Kasumi-1 (cell line): Measurements from ENCODE around the gene DAGLA.

Experiments used
- DNase-seq, 2 experiments: peaks; one replicate each; lab custom pipeline; 2025; lab: John Stamatoyannopoulos, UW

Gene DAGLA

DNA sequence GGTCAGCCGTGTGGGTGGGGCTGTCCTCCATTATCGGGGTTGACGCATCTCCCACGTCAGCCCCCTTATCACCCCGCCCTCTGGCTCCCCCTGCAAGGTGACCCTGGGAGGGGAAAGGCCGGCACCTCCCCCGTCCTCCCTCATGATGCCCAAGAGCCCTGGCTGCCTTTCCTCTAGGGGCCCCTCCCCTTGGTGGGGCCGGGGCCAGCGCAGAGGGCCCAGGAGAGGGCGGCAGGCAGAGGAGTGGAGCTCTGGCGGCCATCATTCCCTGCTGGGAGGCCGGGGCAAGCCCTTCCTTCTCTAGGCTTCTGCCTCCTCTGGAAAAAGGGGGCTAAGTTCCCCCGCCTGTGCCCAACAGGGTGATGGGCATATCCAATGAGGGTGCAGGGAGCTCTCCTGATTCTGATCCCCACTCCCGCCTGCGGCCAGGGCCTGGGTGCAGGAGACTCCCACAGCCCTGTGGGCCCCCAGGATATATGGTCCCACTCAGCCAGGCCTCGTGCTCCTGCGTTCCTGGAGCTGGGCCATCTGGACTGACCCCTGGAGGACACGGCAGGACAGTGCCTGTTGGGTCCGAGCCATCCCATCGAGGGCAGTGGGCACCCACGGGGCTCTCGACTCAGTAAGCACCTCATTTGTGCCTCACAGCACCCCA is 84.5 kb downstream of the DAGLA start:
- DNase-seq = no peak

DNA sequence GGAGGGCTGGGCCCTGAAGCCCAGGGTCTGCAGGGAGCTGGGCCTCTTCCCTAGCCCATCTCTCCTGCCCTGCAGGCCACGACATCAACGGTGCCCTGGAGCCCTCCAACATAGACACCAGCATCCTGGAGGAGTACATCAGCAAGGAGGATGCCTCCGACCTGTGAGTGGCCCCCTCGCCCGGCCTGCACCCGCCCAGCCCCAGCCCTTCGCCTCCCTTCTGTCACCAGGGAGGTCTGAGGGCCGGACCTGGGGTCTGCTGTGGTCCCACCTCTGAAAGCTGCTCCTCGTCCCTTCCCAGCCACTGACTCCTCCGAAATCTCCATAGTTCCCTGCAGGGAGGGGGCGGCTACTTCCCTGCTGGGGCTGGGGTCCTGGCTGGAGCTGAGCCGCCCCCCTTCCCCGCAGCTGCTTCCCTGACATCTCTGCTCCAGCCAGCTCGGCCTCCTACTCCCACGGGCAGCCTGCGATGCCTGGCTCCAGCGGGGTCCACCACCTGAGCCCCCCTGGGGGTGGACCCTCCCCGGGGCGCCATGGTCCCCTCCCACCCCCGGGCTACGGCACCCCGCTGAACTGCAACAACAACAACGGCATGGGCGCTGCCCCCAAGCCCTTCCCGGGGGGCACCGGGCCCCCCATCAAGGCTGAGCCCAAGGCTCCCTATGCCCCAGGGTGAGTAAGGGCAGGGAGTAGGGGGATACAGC is 85.5 kb downstream of the DAGLA start:
- DNase-seq = no peak

DNA sequence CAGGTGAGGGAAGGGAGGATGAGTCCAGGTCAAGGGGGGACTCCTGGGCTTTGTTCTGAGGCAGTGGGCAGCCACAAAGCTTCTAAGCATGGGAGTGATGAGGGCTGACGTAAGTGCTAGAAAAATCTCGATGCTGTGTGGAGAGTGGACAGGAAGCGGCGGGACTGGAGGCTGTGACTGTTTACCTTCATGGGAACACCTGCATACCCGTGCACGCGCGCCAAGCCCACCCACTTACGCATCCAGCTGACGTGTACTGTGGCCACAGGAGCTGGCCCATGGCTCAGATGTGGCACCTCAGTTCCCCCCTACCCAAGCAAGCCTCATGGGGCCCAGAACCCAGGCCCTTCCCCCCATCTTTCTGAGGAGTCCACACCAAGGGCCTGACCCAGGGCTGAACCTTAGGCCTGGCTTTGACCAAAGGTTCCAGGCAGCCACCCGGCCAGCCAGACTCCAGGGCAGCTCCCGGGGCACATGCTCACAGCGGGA is 86.2 kb downstream of the DAGLA start:
- DNase-seq = no peak

DNA sequence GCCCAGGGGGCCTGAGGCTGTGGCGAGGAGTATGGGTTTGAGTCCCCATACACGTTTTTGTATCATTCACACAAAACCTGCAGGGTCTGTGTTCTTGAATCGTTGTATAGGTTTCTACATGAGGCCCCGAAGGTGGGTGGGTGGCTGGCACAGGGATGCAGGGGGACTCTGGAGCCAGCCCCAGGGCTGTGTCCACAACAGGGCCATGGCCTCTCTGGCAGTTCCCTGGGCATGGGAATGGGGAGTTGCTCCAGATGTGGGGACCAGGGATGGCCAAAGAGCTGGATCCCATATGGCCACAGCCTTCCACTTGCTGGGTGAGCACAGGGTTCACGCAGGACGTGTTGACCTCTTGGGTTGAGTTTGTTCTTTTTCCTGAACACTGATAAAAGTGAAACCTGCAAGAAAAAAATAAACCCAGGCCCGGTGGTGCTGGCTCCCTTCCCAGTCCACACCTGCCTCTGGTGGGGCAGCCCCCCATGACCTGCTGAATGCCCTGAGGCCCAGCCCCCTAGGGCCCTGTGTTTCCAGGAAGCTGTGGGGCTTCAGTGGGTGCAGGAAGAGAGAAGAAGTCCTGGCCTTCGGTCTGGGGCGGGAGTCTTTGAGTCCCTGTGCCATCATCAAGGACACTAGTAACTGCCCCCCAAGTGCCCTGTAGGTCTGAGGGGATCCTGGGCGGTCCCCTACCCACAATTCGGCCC is 88.3 kb downstream of the DAGLA start:
- DNase-seq = no peak

DNA sequence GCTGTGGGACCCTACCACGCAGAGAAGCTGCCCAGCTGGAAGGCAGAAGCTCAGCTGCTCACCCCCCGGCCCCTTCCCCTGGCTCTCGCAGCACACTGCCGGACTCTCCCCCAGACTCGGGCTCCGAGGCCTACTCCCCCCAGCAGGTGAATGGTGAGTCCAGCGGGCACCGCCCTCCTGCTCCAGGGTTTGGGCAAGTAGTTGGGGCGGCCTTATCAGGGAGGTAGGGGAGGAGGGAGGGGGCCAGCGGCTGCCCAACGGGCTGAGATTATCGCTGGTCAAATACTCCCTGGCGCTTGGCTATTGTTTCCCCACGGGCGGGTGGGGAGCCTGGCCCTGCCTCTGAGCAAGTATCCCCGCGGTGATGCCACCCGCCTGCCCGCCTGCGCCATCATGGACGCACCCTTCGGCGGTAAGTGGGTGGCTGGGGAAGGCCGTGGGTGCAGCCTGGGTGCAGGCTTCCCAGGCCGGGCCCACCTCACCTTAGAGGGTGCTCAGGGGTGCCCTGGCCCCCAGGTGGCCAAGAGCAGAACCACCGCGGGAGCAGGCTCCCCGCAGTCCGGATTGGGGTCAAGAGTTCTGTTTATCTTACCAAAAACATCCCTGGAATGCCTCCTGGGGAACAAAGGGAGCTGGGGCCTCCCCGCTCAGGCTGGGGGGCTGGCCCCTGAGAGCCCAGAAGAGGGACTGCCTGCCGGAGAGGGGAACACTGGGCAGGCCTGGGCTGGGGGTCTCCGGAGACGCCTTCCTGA is 89.2 kb downstream of the DAGLA start:
- DNase-seq = no peak

DNA sequence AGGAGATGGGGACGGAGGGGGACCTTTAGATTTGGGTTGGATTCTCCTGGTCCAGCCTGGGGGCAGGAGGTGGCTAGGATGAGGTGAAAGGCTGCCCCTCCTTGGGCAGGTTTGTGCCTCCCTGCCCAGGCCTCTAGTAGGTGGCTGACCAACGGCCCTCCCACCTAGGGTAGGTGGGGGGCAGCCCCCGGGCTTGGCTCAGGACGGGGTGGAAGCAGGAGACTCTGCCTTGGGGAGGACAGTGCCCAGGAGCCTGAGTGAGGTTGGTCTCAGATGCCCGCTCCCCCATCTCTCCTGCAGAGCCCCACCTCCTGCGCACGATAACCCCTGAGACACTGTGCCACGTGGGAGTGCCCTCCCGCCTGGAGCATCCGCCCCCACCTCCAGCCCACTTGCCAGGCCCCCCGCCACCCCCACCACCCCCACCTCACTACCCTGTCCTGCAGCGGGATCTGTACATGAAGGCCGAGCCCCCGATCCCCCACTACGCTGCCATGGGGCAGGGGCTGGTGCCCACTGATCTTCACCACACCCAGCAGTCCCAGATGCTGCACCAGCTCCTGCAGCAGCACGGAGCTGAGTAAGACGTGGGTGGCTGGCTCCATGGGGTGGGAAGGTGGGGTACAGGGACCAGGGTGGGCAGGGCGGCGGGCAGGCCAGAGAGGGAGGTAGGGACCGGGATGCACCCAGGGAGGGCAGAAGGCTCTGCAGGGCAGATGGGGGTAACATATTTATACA is 89.9 kb downstream of the DAGLA start:
- no peak for DNase-seq

DNA sequence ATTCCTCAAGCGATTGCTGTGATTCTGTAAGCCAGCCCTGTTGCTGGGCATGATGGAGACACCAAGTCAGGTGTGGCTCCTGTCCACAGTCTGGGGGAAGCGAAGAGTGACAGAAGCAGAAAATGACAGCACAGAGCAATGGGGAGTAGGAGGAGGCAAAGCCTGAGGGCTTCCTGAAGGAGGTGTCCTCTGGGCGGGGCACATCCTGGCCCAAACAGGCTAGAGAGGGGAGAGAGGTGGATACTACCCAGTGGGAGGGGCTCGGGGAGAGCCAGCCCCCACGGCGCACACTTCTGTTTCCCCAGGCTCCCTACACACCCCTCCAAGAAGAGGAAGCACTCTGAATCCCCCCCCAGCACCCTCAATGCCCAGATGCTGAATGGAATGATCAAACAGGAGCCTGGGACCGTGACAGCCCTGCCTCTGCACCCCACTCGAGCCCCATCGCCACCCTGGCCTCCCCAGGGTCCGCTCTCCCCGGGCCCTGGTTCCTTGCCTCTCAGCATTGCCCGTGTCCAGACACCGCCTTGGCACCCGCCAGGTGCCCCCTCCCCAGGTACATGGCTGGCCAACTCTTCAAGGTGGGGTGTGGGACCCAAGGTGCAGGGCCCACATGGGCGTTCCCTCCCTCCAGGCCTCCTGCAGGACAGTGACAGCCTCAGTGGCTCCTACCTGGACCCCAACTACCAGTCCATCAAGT is 91.2 kb downstream of the DAGLA start:
- DNase-seq = no peak

DNA sequence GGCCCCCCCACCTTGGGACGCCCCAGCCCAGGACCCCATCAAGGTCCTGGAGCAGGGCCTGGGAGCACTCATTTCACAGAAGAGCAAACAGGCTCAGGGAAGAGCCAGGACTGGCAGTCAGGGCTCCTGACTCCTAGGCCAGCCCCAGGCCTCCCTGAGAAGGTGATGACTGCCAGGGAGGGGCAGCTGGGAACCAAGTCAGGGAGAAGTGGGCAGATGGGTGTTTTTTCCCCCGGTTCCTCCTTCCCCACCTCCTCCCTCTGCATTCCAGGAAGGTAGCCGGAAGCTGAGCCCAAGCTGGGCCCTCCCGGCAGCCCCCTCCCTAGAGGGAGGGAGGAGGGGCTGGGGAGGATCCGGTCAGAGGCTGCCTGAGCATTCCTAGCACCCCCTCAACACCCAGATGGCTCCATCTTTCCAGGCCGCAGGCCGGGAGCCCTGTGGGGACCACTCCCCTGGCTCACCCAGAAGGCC is 91.8 kb downstream of the DAGLA start:
- DNase-seq = no peak

DNA sequence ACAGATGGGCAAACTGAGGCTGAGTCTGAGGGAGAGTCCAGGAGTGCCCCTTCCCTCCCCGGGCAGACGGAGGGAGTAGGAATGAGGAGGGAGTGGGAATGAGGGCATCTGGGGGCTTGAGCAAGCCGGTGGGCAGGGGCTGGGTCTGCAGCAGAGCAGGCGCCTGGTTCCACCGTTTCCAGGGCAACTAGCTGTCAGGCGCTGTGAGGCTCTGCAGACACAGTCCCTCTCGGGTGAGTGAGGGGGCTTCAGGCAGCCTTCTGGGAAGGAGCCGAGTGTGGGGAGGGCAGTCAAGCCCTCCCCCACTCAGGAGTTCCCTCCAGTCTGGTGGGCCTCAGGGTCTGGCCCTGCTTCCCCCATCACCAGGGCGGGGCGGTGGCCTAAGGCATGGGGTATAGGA is 93.2 kb downstream of the DAGLA start:
- no peak for DNase-seq

DNA sequence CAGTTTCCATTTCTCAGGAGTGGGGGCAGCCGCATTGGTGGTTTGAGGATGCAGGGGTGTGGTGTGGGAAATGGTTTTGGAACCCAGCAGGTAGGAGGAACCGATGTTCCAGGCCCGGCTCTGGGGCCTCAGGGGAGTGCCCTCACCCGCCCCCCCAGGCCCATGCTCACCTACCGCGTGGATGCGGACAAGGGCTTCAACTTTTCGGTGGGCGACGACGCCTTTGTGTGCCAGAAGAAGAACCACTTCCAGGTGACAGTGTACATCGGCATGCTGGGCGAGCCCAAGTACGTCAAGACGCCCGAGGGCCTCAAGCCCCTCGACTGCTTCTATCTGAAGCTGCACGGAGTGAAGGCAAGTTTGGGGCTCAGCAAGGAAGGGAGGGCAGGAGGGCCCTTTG is 93.6 kb downstream of the DAGLA start:
- DNase-seq = no peak

DNA sequence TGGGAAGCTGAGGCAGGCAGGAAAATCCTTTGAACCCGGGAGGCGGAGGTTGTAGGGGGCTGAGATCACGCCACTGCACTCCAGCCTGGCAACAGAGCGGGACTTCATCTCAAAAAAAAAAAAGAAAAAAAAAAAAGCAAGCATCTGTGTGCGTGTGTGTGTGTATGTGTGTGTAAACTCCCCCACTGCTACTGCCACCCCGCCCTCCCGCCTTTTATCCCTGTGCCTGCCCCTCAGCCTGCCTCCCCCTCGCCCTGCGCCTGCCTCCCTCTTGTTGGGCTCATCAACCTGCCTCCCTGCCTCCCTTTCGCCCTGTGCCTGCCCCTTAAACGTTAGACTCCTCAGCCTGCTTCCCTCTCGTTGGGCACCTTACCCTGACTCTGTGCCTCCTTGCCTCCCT is 94.2 kb downstream of the DAGLA start:
- no peak for DNase-seq

DNA sequence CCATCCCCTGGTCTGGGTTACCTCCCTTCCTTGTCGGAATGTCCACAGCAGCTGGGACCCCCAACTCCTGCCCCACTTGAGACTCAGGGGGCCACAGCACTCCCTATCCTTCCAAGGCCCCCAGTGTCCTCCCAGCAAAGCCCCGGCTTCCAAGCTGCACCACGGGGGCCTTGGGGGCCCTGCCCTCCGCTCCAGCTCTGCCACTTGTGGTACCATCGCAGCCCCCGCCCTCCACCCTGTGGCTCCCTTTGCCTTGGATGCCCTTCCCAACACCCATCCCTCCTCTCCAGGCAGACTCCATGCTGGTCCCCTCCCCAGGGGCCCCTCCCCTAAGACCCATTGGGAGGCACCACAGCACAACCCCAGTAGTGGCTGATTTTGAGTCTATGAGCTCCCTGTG is 94.9 kb downstream of the DAGLA start:
- DNase-seq = no peak

DNA sequence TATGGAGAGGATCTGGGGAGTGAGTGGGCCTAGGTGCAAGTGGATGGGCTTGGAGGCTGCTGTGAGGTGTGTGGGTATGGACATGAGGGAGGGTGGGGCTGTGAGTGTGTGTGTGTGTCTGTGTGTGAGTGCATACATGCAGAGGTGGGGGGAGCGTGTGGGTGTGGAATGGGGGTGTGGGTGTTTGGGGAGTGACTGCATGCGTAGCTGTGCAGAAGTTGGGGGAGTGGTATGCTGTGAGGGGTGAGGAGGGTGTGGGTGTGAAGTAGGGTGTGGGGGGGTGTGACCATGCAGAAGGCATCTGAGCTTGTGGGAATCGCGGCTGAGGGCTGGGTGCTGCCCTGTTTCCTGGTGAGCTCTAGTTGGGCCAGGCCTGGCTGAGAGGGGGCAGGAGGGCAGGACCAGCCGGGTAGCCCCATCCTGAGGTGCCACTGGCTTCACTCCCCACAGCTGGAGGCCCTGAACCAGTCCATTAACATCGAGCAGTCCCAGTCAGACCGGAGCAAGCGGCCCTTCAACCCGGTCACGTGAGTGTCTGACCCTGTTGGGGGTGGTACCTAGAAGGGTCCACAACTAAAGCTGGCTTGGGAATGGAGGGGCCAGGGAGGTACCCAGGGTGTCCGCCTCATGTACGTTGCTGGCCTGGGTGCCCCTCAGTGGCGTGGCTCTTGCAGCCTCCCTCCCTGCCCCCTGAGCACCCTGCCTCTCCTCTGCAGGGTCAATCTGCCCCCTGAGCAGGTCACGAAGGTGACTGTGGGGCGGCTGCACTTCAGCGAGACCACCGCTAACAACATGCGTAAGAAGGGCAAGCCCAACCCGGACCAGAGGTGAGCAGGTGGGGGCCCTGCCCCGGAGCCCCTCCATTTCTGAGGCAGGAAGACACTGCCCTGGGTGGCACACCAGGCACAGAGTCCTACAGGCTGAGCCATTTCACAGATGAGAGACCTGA is 95.7 kb downstream of the DAGLA start:
- no peak for DNase-seq

DNA sequence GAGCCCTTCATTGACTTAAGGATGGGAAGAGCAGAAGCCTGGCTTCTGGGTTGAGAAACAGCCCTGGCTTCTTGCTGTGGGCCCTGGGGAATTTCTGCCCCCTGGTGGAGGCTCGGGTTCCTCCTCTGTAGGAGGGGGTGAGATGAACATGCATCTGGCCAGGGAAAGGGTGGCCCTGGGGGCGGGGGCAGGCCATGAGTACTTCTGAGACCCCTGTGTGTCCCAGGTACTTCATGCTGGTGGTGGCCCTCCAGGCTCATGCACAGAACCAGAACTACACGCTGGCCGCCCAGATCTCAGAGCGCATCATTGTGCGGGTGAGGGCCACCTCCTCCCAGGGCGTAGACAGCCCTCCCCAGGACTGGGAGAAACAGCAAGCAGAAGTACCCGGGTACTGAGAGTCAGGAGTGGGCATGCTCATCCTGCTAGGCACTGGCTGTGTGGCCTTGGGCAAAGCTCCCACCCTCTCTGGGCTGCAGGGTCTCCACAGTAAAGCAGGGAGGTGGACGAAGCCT is 96.4 kb downstream of the DAGLA start:
- peak; percentile 51 to 58 for DNase-seq

DNA sequence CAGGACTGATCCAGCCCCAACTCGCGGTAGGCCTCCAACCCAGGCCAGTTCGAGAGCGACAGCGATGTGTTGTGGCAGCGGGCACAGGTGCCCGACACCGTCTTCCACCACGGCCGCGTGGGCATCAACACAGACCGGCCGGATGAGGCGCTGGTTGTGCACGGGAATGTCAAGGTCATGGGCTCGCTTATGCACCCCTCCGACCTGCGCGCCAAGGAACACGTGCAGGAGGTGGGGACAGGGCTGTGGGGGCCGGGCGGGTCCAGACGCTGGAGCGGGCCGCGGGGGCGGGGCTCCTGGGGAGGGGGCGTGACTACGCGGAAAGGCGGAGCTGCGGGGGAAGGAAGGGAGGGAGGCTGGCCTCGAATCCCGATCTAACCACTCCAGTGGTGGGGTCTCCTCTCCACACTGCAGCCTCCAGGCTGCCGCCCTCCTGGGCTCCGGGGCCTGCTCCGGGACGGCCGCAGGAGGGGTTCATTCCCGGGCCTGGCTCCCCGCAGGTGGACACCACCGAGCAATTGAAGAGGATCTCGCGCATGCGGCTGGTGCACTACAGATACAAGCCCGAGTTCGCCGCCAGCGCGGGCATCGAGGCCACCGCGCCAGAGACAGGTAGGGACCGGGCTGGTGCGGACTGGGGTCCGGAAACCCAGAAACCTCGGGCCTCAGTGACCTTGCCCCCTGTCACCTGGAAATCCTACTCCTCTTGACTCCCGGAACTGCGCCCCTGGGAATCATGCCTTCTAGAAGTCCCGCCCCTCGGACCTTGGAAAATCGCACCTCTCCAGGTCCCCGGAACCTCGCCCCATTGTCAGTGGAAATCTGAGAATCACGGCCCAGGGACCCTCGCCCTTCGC is 97.3 kb downstream of the DAGLA start:
- no peak for DNase-seq

DNA sequence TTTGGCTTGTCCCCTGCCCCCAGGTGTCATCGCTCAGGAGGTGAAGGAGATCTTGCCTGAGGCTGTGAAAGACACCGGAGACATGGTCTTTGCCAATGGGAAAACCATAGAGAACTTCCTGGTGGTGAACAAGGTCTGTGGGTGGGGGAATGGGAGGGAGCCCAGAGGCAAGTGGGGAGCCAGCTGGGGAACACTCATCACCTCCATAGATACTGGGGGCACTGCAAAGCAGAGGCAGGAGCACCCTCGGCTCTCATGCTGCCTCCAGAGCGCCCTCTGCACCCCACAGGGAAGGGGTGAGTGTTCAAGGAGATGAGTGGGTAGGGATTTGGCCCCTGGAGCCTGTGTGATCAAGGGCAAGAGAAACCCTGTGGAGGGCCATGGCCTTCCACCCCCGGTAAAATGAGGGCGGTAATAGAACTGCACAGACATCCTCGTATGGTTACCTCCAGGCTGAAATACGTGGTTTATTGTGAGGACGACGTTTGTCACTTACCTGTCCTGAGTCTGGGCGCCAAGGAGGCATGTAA is 98.2 kb downstream of the DAGLA start:
- DNase-seq = no peak

DNA sequence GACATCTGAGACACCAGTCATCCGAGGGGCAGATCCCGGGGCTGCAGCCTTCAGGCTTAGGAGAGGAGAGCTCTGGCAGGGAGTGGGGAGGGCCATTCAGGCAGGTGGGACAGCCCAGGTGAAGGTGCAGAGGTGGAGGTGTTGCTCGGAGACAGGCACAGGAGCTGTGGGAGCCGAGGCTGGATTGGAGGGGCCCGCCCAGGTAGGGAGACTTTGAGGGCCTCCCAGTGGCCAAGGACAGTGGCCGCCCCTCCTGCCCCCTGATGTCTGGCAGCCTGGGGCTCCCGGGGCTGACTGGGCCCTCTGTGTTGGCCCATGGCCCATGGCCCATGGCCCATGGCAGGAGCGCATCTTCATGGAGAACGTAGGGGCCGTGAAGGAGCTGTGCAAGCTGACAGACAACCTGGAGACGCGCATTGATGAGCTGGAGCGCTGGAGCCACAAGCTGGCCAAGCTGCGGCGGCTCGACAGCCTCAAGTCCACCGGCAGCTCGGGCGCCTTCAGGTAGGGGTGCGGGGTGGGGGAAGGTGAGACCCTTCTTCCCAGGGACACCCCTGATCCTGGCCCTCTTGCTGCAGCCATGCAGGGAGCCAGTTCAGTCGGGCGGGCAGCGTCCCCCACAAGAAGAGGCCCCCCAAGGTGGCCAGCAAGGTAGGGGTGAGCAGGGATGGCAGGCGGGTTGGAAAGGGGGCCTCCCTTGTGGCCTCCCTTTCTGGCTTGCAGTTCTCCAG is 98.9 kb downstream of the DAGLA start:
- DNase-seq = no peak
